HepG2 (cell line): ENCODE results near the gene U2AF1L4. TPM values are rescaled to one million over a fixed set of nuclear protein-coding genes. Genes with fewer than 3 reads are reported as not detected.

Experiments used
- CREM ChIP-seq, 2 experiments: sonication (generic) in 1 of 2; formaldehyde crosslinking in 1 of 2; IDR thresholded peaks; 2 replicates each; pipeline versions ENCODE4 v1.4.0 to v1.6.1; 2016 to 2020; ENCODE audit warnings: antibody characterized with exemption in 1 of 2, mild to moderate bottlenecking in 1 of 2, missing genetic modification reagents in 1 of 2
- FOXK1 ChIP-seq: sonication (generic); formaldehyde crosslinking; IDR thresholded peaks from 2 replicates; pipeline ENCODE4 v1.4.0; 2020; ENCODE audit warnings: low read depth, missing genetic modification reagents, borderline replicate concordance
- FOXP4 ChIP-seq: sonication (generic); formaldehyde crosslinking; IDR thresholded peaks from 2 replicates; pipeline ENCODE4 v1.4.0; 2020; ENCODE audit warnings: missing genetic modification reagents
- MIXL1 ChIP-seq: IDR thresholded peaks from 2 replicates; pipeline ENCODE4 v1.6.1; 2016
- RBFOX2 ChIP-seq: fragments of 200-400 bp; formaldehyde crosslinking; IDR thresholded peaks from 2 replicates; pipeline ENCODE4 v1.6.1; 2017; ENCODE audit warnings: low read depth, mild to moderate bottlenecking, low read length
- RFXAP ChIP-seq: sonication (generic); formaldehyde crosslinking; IDR thresholded peaks from 2 replicates; pipeline ENCODE4 v1.4.0; 2020; ENCODE audit warnings: missing genetic modification reagents, borderline replicate concordance
- ZBTB14 ChIP-seq: sonication (generic); formaldehyde crosslinking; IDR thresholded peaks from 2 replicates; pipeline ENCODE4 v1.4.0; 2020; ENCODE audit warnings: missing genetic modification reagents
- ZBTB4 ChIP-seq: sonication (generic); formaldehyde crosslinking; IDR thresholded peaks from 2 replicates; pipeline ENCODE4 v1.4.0; 2020; ENCODE audit warnings: missing genetic modification reagents, mild to moderate bottlenecking, borderline replicate concordance
- ZC3H4 ChIP-seq: sonication (generic); formaldehyde crosslinking; IDR thresholded peaks from 2 replicates; pipeline ENCODE4 v1.4.0; 2020; ENCODE audit warnings: missing genetic modification reagents, borderline replicate concordance
- ZFP82 ChIP-seq: sonication (generic); formaldehyde crosslinking; IDR thresholded peaks from 2 replicates; pipeline ENCODE4 v1.5.1; 2020; ENCODE audit warnings: mild to moderate bottlenecking, missing genetic modification reagents, borderline replicate concordance
- ZNF235 ChIP-seq: sonication (generic); formaldehyde crosslinking; IDR thresholded peaks from 2 replicates; pipeline ENCODE4 v1.8.1; 2023; ENCODE audit warnings: mild to moderate bottlenecking, missing genetic modification reagents, borderline replicate concordance
- ZNF569 ChIP-seq: sonication (generic); formaldehyde crosslinking; IDR thresholded peaks from 2 replicates; pipeline ENCODE4 v1.5.0; 2020; ENCODE audit warnings: mild to moderate bottlenecking, missing genetic modification reagents, moderate library complexity, borderline replicate concordance
- ZNF7 ChIP-seq: IDR thresholded peaks from 2 replicates; pipeline ENCODE4 v1.6.1; 2016; ENCODE audit warnings: missing biosample characterization, missing genetic modification reagents
- ZNF747 ChIP-seq: sonication (generic); formaldehyde crosslinking; IDR thresholded peaks from 2 replicates; pipeline ENCODE4 v1.8.1; 2023; ENCODE audit warnings: missing genetic modification reagents, mild to moderate bottlenecking, borderline replicate concordance
- polyA plus RNA-seq, 8 experiments: library from polyadenylated mRNA; depleted of rRNA in 3 of 8; stranded (reverse) in 7 of 8; unstranded in 1 of 8; fragments of >200 nt; fragmentation: Illumina TruSeq in 4 of 8; extraction: Trizol in 4 of 8; gene quantifications; 2 replicates each; pipeline versions ENCODE4 v1.2.1 to v1.2.3, GENCODE V29; 2011 to 2016; ENCODE audit warnings: low read depth in 4 of 8, missing spikeins in 1 of 8, mixed read lengths in 1 of 8; ENCODE audit not compliant: insufficient read depth in 1 of 8
- total RNA-seq, 5 experiments: library from RNA; depleted of rRNA; stranded (reverse); fragments of >200 nt; fragmentation: Illumina TruSeq; extraction: Trizol; gene quantifications; 2 replicates each; pipeline ENCODE4 v1.2.3, GENCODE V29; 2016; ENCODE audit warnings: low read depth in 1 of 5
- TF ChIP-seq, protein P1 (sequence below): IDR thresholded peaks from 2 replicates; pipeline ENCODE4 v1.6.1; 2018; ENCODE audit warnings: missing genetic modification reagents
- TF ChIP-seq, protein P2 (sequence below): sonication (generic); formaldehyde crosslinking; IDR thresholded peaks from 2 replicates; pipeline ENCODE4 v1.4.0; 2020; ENCODE audit warnings: missing genetic modification reagents, low read depth, mild to moderate bottlenecking, borderline replicate concordance

U2AF1L4 gene
- total and polyA plus RNA-seq, 2 of the 13 experiments (the other 11 are each of a cell fraction or from before 2014, with no cell fraction given), result 7.9 to 15.4 TPM

DNA sequence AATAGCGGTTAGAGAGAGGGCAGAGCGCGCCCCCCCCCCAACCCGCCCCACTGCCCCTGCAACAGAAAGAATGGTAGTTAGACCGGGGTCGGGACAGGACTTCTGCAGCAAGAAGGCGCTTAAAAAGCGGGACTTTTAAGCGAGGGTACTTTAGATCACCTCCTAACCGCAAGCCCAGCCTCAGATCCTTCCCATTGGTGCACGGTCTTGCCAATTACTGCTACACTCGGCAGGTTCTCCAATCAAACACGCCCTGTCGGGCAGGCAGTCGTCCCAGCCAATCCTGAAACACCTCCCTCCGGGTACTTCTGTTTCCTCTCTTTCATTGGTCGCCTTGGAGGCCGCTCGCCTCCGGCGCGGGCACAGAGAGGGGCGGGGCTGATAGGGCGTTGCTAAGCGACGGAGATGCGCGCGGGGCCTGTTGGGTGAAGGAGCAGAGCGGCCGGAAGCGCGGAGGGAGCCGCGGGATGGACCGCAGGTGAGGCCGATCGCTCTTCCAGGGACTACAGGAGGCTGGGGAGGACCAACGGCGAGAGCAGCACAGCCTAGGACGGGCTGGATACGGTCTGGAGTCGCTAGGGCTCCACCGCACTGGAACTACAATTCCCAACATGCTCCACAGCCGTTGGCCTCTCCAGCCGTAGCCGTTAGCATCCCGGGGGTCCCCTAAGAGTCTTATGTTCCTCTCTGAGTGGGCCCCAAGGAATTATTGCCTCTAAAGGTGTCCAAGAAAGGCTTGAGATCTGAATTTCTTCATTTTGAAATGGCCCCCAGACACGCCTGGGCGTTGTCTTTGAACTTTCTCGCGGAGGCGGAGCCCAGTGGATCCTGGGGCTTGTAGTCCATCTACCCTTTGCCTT lies 12.8 kb upstream of the U2AF1L4 start, which contains the start of gene PROSER3 (continued):
- TF ChIP-seq ZNF747, result no peak
- no peak for TF ChIP-seq FOXP4 (CRISPR knock-in tag)
- TF ChIP-seq ZC3H4 (CRISPR knock-in tag), result no peak
- no peak for TF ChIP-seq FOXK1 (CRISPR knock-in tag)
- peak; percentile 81 for TF ChIP-seq RBFOX2
- peak; percentile 62 for TF ChIP-seq ZBTB14 (CRISPR knock-in tag)
- no peak for TF ChIP-seq ZNF235 (CRISPR knock-in tag)
- TF ChIP-seq CREM (IDR thresholded peaks at IDR 0.05), result peak; percentile 73
- no peak for TF ChIP-seq CREM (CRISPR knock-in tag; IDR thresholded peaks at IDR 0.05)
- TF ChIP-seq, protein P1, sequence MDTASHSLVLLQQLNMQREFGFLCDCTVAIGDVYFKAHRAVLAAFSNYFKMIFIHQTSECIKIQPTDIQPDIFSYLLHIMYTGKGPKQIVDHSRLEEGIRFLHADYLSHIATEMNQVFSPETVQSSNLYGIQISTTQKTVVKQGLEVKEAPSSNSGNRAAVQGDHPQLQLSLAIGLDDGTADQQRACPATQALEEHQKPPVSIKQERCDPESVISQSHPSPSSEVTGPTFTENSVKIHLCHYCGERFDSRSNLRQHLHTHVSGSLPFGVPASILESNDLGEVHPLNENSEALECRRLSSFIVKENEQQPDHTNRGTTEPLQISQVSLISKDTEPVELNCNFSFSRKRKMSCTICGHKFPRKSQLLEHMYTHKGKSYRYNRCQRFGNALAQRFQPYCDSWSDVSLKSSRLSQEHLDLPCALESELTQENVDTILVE, result peak; percentile 62; the same call in 1 of the 2 replicates
- TF ChIP-seq RFXAP, result peak; percentile 64
- no peak; the same call in 1 of the 2 replicates for TF ChIP-seq MIXL1
- no peak for TF ChIP-seq ZNF7 (CRISPR knock-in tag)
- no peak for TF ChIP-seq ZBTB4 (CRISPR knock-in tag)
- TF ChIP-seq, protein P2, sequence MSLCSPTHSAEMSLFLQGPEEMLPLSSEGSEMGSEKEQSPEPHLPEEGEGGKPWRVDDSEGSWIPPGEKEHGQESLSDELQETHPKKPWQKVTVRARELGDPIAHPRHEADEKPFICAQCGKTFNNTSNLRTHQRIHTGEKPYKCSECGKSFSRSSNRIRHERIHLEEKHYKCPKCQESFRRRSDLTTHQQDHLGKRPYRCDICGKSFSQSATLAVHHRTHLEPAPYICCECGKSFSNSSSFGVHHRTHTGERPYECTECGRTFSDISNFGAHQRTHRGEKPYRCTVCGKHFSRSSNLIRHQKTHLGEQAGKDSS (CRISPR knock-in tag), result 0 out of 2 replicates have a peak, but pooled peaks have one; percentile 56
- no peak for TF ChIP-seq ZFP82
- no peak for TF ChIP-seq ZNF569 (CRISPR knock-in tag)
